GM21423 (cell line): ENCODE data around the gene TNFRSF18.

Experiments used
- ATAC-seq: cut with Tn5 transposase; IDR thresholded peaks from one replicate; pipeline ENCODE4 v1.9.1; 2021; ENCODE audit warnings: mild to moderate bottlenecking, moderate library complexity; ENCODE audit not compliant: unreplicated experiment

Gene TNFRSF18

GRCh38 chr1:1228596-1229321, 22.4 kb upstream of the TNFRSF18 start:
- ATAC-seq: no peak

GRCh38 chr1:1228187-1228586, 21.8 kb upstream of the TNFRSF18 start:
- ATAC-seq: no peak

DNA sequence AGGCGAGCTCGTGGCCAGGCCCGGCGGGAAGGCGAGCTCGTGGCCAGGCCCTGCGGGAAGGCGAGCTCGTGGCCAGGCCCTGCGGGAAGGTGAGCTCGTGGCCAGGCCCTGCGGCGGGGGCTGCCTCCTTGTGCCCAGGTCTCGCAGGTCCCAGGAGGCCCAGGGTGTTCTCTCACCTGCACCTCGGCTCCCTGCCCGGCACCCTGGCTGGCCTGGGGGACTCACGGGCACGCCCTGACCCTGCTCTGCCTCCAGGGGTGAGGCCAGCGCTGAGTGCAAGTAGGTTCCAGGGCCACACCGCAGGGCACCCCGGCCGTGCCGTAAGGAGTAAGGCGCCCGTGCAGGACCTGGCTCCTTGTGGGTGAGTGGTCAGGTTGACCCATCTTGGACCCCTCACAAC, 21.0 kb upstream of the TNFRSF18 start:
- no peak for ATAC-seq

DNA sequence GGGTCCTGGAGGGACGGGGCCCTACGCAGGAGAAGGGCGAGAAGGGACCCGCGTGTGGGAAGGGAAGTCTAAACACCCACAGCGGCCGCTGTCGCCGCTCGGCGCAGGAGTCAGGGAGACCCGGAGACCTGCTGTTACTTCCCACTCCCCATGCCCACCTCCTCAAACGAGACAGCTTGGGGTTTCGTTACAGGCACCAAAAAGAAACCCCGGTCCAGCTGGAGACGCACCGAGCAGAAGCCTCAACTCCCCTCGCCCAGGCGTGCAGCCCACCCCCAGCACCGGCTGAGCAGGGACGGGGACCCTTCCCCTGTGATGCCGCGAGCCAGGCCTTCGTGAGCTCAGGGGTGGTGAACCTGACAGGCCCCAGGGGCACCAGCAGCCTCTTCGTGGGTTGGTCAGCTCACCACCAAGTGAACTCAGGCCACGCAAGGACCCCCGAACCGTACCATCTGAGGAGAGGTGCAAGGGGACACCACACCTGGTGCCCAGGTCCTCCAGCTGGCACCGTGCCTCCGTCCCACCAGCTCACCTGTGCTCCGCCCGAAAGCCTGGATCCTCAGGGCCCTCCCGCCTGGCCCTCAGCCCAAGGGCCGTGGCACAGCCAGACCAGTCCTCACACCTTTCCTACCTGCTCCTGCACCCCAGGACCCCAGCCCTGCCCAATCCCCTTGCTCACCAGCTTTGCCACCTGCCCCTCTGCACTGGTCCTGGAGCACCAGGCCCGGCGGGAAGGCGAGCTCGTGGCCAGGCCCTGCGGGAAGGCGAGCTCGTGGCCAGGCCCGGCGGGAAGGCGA, 20.4 kb upstream of the TNFRSF18 start:
- ATAC-seq: no peak

- no peak for ATAC-seq
Observed at GRCh38 chr1:1225913-1226312, 19.5 kb upstream of the TNFRSF18 start.

DNA sequence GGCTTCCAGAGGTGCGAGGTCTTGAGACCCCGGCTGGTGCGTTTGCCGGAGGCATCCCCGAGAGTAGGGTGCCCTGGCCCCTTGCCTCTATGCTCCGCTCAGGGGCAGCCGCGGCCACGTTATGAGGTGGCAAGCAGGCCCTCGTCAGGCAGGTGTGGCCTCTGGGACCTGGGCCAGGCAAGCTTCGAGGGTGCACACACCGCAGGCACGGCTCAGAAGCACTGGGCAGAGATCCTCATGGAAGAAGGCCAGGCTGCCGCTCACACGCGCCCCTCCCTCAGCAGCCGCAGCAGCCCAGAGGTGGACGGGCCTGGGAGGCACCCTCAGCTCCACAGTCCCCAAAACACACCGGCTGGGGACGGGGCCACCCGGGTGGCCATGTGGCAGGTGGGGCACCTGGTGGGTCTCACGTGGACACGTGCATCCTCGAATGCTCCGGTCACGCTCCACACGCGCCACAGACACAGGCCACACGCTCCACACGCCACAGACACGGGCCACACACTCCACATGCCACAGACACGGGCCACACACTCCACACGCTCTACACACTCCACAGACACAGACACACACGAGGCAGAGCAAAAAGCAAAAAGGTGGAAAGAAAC, 18.9 kb upstream of the TNFRSF18 start:
- ATAC-seq: no peak

DNA sequence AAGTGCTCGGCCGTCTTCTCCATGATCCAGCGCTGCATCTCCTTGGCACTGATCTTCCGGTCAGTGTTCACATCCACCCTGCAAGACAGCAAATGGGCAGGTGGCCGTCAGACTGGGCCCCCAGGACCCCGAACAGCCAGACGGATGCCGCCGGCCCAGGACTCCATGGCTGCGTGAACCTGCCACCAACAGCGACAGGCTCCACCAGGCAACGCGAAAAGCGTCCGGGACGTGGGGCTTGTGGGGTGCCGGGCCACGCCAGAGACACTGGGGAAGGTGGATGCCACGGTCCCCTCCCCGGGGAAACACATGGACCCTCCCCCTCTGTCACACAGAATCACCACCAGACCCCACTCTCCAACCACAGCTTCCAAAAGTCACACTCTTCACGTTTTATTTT, 17.5 kb upstream of the TNFRSF18 start:
- ATAC-seq: no peak

DNA sequence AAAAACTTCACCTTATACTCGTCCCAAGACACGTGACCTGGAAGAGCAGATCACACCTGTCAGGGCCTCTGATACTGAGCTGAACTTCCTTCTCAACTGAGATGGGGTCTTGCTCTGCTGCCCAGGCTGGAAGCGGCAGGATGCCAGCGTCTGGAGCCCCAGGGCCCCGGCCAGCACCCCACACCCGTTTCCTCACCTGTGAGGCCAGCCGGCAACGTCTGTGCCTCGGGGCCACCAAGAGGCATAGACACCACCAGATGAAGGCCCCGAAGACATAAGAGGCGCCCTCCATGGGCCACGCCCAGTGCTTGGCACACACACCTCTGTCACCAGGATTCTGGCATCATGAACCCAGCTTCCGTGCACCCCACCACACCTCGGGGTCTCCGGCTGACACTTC, 16.9 kb upstream of the TNFRSF18 start:
- no peak for ATAC-seq

DNA sequence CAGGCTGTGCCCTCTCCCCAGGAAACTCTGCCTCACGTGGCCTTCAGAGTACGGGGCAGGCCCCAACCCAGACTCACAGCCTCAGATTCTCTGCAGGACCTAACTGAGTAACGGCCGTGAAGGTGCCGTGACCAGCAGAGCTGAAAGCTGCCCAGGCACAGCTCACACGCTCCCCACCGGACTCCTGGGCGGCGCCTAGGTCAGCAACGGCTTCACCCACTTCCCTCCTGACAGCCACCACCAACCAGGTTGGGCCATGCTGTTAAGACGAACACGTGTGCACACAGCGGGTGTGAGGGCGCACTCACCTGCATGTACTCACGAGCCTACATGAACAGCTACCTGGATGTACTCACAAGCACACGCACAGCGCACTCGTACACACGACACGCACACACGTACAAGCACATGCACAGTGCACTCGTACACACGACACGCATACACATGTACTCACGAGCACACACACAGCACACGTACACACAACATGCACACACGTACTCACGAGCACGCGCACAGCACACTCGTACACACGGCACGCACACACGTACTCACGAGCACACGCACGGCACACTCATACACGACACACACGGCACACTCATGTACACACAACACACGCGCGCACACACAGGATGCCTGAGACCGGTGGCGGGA, 16.3 kb upstream of the TNFRSF18 start:
- ATAC-seq: no peak

- ATAC-seq: no peak
Observed at GRCh38 chr1:1221887-1222574, 15.6 kb upstream of the TNFRSF18 start.

DNA sequence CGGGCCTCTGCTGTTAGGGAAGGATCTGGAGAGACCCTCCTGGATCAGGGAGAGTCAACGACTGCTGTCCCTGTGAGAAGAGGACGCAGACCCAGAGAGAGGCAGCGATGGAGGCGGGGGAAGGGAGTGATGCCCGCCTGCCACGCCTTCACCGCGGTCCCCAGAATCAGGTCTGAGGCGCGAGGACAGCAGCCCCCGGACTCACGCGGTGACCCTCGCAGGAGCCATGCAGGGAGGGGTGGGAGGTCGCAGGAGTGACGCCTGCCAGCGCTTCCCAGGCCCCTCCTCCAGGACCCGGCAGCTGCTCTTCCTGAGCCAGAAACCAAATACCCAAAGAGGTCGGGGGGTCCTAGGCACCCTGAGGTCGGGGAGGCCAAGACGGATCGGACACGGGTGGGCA, 13.8 kb upstream of the TNFRSF18 start:
- ATAC-seq: no peak

DNA sequence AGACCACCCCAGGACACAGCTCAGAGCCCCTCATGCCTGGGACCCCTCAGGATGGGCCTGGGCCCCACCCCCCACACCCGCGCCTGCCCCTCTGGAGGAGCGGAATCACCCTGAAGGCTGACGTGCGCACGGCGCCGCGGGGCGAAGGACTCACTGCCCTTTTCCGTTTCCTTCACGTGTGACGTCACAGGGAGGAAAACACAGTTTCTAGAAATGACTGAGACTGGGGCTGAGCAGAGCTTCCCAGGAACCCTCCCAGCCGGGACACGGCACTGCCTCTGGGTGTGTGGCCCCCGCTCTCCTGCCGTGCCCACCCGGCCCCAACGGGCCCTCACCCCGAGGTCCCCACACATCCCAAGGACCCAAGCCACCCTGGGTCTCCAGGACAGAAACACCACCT, 12.9 kb upstream of the TNFRSF18 start:
- no peak for ATAC-seq

- ATAC-seq: no peak
Observed at GRCh38 chr1:1218524-1219200, 12.3 kb upstream of the TNFRSF18 start.

DNA sequence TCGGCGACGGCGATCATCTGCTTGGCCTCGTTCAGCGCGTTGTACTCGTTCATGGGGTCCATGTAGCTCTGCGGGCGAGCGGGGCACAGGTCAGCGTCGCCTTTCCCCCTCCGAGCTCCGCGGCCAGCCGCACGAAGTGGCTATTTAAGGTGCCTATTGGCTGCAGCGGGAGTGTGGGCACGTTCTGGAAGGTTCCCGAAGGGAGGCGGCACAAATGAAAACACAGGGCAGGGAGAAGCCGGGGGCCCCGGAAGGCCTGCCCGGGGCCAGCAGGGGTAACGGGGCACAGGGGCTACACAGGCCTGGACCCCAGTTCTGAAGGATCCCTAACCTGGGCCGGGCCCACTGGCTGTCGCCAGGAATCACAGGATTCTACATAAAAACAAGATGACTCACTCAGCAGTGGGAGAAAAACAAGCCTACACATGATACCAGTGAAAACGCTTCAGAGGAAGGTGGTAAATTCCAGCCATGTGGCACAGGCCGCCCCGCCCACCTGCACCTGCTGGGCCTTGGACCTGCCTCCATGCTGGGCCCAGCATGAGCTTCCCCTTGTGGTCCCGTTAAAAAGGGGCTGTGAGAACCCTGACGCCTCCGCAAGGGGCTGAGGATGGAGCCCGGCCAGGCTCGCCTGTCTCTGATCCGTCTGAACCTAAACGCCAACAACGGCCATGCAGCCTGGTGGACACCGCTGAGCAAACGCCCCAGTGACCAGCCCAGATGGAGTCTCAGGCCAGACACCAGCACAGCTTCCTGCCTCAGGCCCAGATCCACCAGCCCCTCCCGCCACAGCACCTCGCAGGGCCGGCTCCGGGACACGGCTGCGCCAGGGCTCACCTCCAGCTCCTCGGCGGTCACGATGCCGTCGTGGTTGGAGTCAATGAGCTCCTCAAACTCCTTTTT, 11.5 kb upstream of the TNFRSF18 start:
- ATAC-seq: no peak

DNA sequence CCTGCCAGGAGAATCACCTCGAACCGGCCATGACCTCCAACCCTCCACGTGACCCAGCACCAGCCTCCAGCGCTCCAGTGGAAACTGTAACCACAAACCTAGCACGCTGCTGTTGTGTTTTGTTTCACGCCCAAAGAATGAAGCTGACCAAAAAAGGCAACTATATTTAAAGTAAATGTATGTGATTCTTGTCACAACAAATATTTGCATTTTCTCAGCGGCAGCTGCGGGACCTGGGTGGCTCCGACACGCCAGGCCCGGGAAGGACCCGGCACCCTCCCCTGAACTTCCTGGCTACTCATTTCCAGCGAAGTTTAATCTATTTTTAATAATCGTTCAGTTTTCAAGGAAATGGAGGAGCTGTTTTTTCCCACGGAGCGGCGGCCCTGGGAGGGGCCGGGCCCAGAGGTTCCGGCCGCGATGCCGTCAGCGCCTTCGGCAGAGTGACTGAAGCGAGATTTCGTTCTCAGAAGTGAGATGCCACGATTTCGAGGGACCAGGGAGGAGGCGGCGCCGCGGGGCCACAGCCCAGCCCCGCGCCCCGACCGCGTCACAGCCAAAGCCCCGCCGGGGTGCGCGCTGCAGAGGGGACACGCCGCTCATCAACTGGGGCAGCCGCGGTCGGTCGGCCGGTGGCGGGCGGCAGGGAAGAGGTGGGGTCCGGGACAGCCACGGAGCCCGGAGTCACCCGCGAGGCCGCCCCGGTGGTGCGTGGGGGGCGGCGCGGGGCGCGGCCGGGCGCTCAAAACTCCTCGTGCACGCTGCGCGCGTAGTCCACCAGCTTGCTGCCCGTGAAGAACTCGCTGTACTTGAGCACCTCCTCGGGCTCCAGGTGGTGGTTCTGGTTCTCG, 10.6 kb upstream of the TNFRSF18 start:
- ATAC-seq: no peak

GRCh38 chr1:1215881-1216605, 9.7 kb upstream of the TNFRSF18 start:
- no peak for ATAC-seq

- ATAC-seq: no peak
Observed at GRCh38 chr1:1215080-1215676, 8.8 kb upstream of the TNFRSF18 start.
